Neural progenitor cell (in vitro differentiated cells): ENCODE data around the gene CAND2. TPM values are rescaled to one million over a fixed set of nuclear protein-coding genes. Genes with fewer than 3 reads are reported as not detected.

Experiments
- DNase-seq: peaks from one replicate; pipeline ENCODE4 v3.0.0-alpha.2; 2016; ENCODE audit warnings: low spot score
- H2AFZ ChIP-seq: fragments of 200-600 bp; sonication (generic); replicated peaks from 2 replicates; pipeline ENCODE4 v1.6.1; 2016; ENCODE audit warnings: antibody characterized with exemption
- H3F3A ChIP-seq: fragments of 200-600 bp; sonication (generic); 2 replicates; pipeline ENCODE4 v1.6.1; 2016; ENCODE audit warnings: antibody characterized with exemption, low read depth
- H3K27ac ChIP-seq: fragments of 200-600 bp; sonication (generic); 2 replicates; pipeline ENCODE4 v1.5.1; 2016; ENCODE audit warnings: mild to moderate bottlenecking
- H3K27me3 ChIP-seq: fragments of 200-600 bp; sonication (generic); 2 replicates; pipeline ENCODE4 v1.6.1; 2016; ENCODE audit warnings: mild to moderate bottlenecking, moderate library complexity
- H3K36me3 ChIP-seq: fragments of 200-600 bp; sonication (generic); 2 replicates; pipeline ENCODE4 v1.5.1; 2016
- H3K4me1 ChIP-seq: fragments of 200-600 bp; sonication (generic); 2 replicates; pipeline ENCODE4 v1.6.1; 2016; ENCODE audit warnings: mixed run types
- H3K4me2 ChIP-seq: fragments of 200-600 bp; sonication (generic); 2 replicates; pipeline ENCODE4 v1.6.1; 2016
- H3K4me3 ChIP-seq: fragments of 200-600 bp; sonication (generic); 2 replicates; pipeline ENCODE4 v1.5.1; 2016
- H3K79me2 ChIP-seq: fragments of 200-600 bp; sonication (generic); 2 replicates; pipeline ENCODE4 v1.6.1; 2016; ENCODE audit warnings: low read depth
- H3K9ac ChIP-seq: fragments of 200-600 bp; sonication (generic); 2 replicates; pipeline ENCODE4 v1.6.1; 2016
- H3K9me3 ChIP-seq: fragments of 200-600 bp; sonication (generic); 2 replicates; pipeline ENCODE4 v1.5.1; 2016; ENCODE audit warnings: low read depth
- H4K20me1 ChIP-seq: fragments of 200-600 bp; sonication (generic); 2 replicates; pipeline ENCODE4 v1.6.1; 2016; ENCODE audit warnings: low read depth
- H3K27ac Mint-ChIP-seq: 3 replicates; pipeline ENCODE4 v1.8.0; 2021; ENCODE audit warnings: mixed read lengths
- H3K27me3 Mint-ChIP-seq: 2 replicates; pipeline ENCODE4 v1.8.0; 2022; ENCODE audit warnings: low read depth, mild to moderate bottlenecking, inconsistent platforms, moderate library complexity, mixed read lengths; ENCODE audit not compliant: insufficient read depth
- H3K36me3 Mint-ChIP-seq: 3 replicates; pipeline ENCODE4 v1.8.0; 2021; ENCODE audit warnings: mixed read lengths
- H3K4me1 Mint-ChIP-seq: 3 replicates; pipeline ENCODE4 v1.8.0; 2021; ENCODE audit warnings: mixed read lengths
- H3K4me3 Mint-ChIP-seq: 3 replicates; pipeline ENCODE4 v1.8.0; 2021; ENCODE audit warnings: mild to moderate bottlenecking, moderate library complexity, mixed read lengths
- H3K9me3 Mint-ChIP-seq: 3 replicates; pipeline ENCODE4 v1.8.0; 2020; ENCODE audit warnings: mixed read lengths
- CTCF ChIP-seq: fragments of 200-600 bp; sonication (generic); IDR thresholded peaks from 2 replicates; pipeline ENCODE4 v1.5.1; 2017; ENCODE audit warnings: antibody characterized with exemption, mild to moderate bottlenecking
- EZH2 ChIP-seq: fragments of 200-600 bp; sonication (generic); IDR thresholded peaks from 2 replicates; pipeline ENCODE4 v1.6.1; 2017; ENCODE audit warnings: antibody characterized with exemption, mild to moderate bottlenecking, moderate library complexity
- EZH2phosphoT487 ChIP-seq: fragments of 200-600 bp; sonication (generic); IDR thresholded peaks from 2 replicates; pipeline ENCODE4 v1.6.1; 2017; ENCODE audit warnings: antibody characterized with exemption
- total RNA-seq: library from RNA; depleted of rRNA; stranded (reverse); fragments of >200 nt; gene quantifications from 2 replicates; pipeline ENCODE4 v1.2.3, GENCODE V29; 2015; ENCODE audit warnings: low replicate concordance

Gene CAND2
- total RNA-seq, 1 donor from 2014 or later, result 2.4 TPM

GRCh38 chr3:12818273-12818672, 21.8 kb downstream of the CAND2 start:
- peaks cover 2% of the 10 kb centered on the region for H3K27me3 Mint-ChIP-seq
- H3K79me2 ChIP-seq, result no peaks in the 10 kb centered on the region
- no peaks in the 10 kb centered on the region for H3F3A ChIP-seq
- TF ChIP-seq EZH2 (no peak), EZH2phosphoT487 (no peak), CTCF (no peak)
- no peak overlapping the region for H3K4me2 ChIP-seq
- H3K27me3 ChIP-seq, result no peaks in the 10 kb centered on the region
- no peak overlapping the region for H3K27ac ChIP-seq
- no peak overlapping the region for H3K27ac Mint-ChIP-seq
- no peak overlapping the region for H3K9ac ChIP-seq
- no peak overlapping the region for H3K4me3 Mint-ChIP-seq
- DNase-seq, result no peak
- no peak overlapping the region for H2AFZ ChIP-seq
- no peaks in the 10 kb centered on the region for H3K36me3 ChIP-seq
- no peaks in the 10 kb centered on the region for H4K20me1 ChIP-seq
- peaks cover 3% of the 10 kb centered on the region for H3K36me3 Mint-ChIP-seq
- H3K4me1 Mint-ChIP-seq, result no peaks in the 10 kb centered on the region
- no peaks in the 10 kb centered on the region for H3K9me3 ChIP-seq
- H3K9me3 Mint-ChIP-seq, result no peaks in the 10 kb centered on the region
- H3K4me3 ChIP-seq, result no peak overlapping the region
- H3K4me1 ChIP-seq, result no peaks in the 10 kb centered on the region

- no peaks in the 10 kb centered on the region for H3K4me1 ChIP-seq
- H3K4me3 ChIP-seq, result no peak overlapping the region
- H3K9ac ChIP-seq, result no peak overlapping the region
- H3K27me3 ChIP-seq, result no peaks in the 10 kb centered on the region
- no peaks in the 10 kb centered on the region for H3K36me3 ChIP-seq
- Mint-ChIP-seq H3K4me3 (no peak overlapping the region), H3K9me3 (no peaks in the 10 kb centered on the region), H3K36me3 (peaks cover 3% of the 10 kb centered on the region), H3K27ac (peak overlapping the region; percentile 77), H3K27me3 (peaks cover under 1% of the 10 kb centered on the region), H3K4me1 (no peaks in the 10 kb centered on the region)
- no peak overlapping the region for H2AFZ ChIP-seq
- H4K20me1 ChIP-seq, result no peaks in the 10 kb centered on the region
- no peak for DNase-seq
- no peaks in the 10 kb centered on the region for H3K9me3 ChIP-seq
- H3K27ac ChIP-seq, result no peak overlapping the region
- TF ChIP-seq EZH2, result no peak
- TF ChIP-seq EZH2phosphoT487, result no peak
- TF ChIP-seq CTCF, result no peak
- no peaks in the 10 kb centered on the region for H3F3A ChIP-seq
- H3K79me2 ChIP-seq, result no peaks in the 10 kb centered on the region
- H3K4me2 ChIP-seq, result no peak overlapping the region
These were observed 22.3 kb downstream of the CAND2 start for GRCh38 chr3:12818773-12819172.

- Histone ChIP-seq H4K20me1 (no peaks in the 10 kb centered on the region), H3K27me3 (no peaks in the 10 kb centered on the region), H3K9ac (no peak overlapping the region), H3K4me2 (no peak overlapping the region), H3K4me1 (no peaks in the 10 kb centered on the region), H2AFZ (no peak overlapping the region), H3K36me3 (no peaks in the 10 kb centered on the region), H3K4me3 (no peak overlapping the region), H3K79me2 (no peaks in the 10 kb centered on the region), H3K9me3 (no peaks in the 10 kb centered on the region), H3K27ac (no peak overlapping the region), H3F3A (peaks cover 9% of the 10 kb centered on the region)
- Mint-ChIP-seq H3K27ac (no peak overlapping the region), H3K4me3 (no peak overlapping the region), H3K36me3 (peaks cover 5% of the 10 kb centered on the region), H3K27me3 (no peaks in the 10 kb centered on the region), H3K4me1 (no peaks in the 10 kb centered on the region), H3K9me3 (no peaks in the 10 kb centered on the region)
- no peak for DNase-seq
- TF ChIP-seq EZH2 (no peak), CTCF (peak; percentile 46)
These were observed 26.4 kb downstream of the CAND2 start for GRCh38 chr3:12822725-12823373.
